ENCODE results near the gene UBE2G2. TPM values are rescaled to one million over a fixed set of nuclear protein-coding genes. Genes with fewer than 3 reads are reported as not detected.

The UBE2G2 gene
- total RNA-seq, 4 donors from 2014 or later, result 90.4 to 127 (median 95.3) TPM

DNA sequence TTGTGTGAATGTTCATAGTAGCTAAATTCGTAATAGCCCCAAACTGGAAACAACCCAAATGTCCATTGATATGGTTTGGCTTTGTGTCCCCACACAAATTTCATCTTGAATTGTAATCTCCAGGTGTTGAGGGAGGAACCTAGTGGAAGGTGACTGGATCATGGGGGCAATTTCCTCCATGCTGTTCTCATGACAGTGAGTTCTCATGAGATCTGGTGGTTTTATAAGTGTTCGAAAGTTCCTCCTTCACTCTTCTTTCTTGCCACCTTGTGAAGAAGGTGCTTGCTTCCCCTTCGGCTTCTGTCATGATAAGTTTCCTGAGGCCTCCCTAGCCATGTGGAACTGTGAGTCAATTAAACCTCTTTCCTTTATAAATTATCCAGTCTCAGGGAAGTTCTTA, 11.3 kb downstream of the UBE2G2 start:
- Histone ChIP-seq H3K27ac (no peak overlapping the region), H3K4me1 (peaks cover 20 to 21% of the 10 kb centered on the region in 2 donors), H3K27me3 (no peaks in the 10 kb centered on the region), H3K4me3 (replicated peaks in 1 of 3) (no peak overlapping the region), H3K36me3 (no peaks in the 10 kb centered on the region), H3K9me3 (no peaks in the 10 kb centered on the region)
- 94 to 97% methylated on average over 3 of the region's 3 CpGs for WGBS, 2 donors
- no peak for DNase-seq
- no peak for TF ChIP-seq POLR2A (IDR thresholded peaks at IDR 0.05)
- TF ChIP-seq CTCF (IDR thresholded peaks at IDR 0.05), result no peak
- intact Hi-C loops (cut with DNase I), result loop anchor here (5.0 kb wide), 1 partner anchor 278 kb away; no protein-coding TSS in a partner anchor

- intact Hi-C loops (cut with DNase I), result loop anchor here (5.0 kb wide), 1 partner anchor 278 kb away; no protein-coding TSS in a partner anchor
Observed at GRCh38 chr21:44789880-44790279, 11.7 kb downstream of the UBE2G2 start.

GRCh38 chr21:44785620-44786335, 15.8 kb downstream of the UBE2G2 start:
- WGBS, 2 donors, result 39 to 42% methylated on average over 13 of the region's 13 CpGs
- Histone ChIP-seq H3K36me3 (no peaks in the 10 kb centered on the region), H3K4me1 (peaks cover 19 to 20% of the 10 kb centered on the region in 2 donors), H3K9me3 (no peaks in the 10 kb centered on the region), H3K27me3 (no peaks in the 10 kb centered on the region), H3K27ac (peak overlapping the region; percentile 16 to 59 (median 50)), H3K4me3 (replicated peaks in 1 of 3) (no peak overlapping the region)
- intact Hi-C loops (cut with DNase I), result no loop called here
- TF ChIP-seq POLR2A (IDR thresholded peaks at IDR 0.05) (no peak), CTCF (IDR thresholded peaks at IDR 0.05) (no peak)
- peak; percentile 36 to 56 for DNase-seq

More at GRCh38 chr21:44789880-44790279, 11.7 kb downstream of the UBE2G2 start:
- no peak for DNase-seq
- no peak overlapping the region for H3K4me3 ChIP-seq (replicated peaks in 1 of 3)
- no peak for TF ChIP-seq CTCF (IDR thresholded peaks at IDR 0.05)
- no peak for TF ChIP-seq POLR2A (IDR thresholded peaks at IDR 0.05)
- no peaks in the 10 kb centered on the region for H3K27me3 ChIP-seq
- peaks cover 25 to 26% of the 10 kb centered on the region in 2 donors for H3K4me1 ChIP-seq
- no peaks in the 10 kb centered on the region for H3K36me3 ChIP-seq
- WGBS, 2 donors, result 100% methylated on average over 1 of the region's 1 CpG
- no peaks in the 10 kb centered on the region for H3K9me3 ChIP-seq
- H3K27ac ChIP-seq, result no peak overlapping the region

DNA sequence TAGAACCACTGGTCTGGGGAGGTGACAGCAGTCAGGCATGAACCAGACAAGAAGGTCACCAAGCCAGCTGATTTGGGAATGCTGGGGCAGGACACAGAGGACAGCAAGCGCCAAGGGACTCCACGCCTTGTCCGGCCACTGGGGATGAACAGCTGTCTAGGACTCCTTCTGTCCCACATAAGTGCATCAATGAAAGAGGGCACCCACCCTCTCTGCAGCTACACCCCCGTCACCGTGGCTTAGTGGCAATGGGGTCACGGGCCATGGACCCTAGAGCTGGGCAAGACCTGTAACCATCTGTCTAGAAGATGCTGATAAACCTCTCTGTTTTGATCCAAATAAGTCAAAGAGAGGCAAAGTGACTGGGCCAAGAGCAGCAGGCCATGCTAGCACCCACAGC, 16.8 kb downstream of the UBE2G2 start:
- H3K36me3 ChIP-seq, result no peaks in the 10 kb centered on the region
- H3K27ac ChIP-seq, result no peak overlapping the region
- TF ChIP-seq POLR2A (IDR thresholded peaks at IDR 0.05) (no peak), CTCF (IDR thresholded peaks at IDR 0.05) (no peak)
- intact Hi-C loops (cut with DNase I), result no loop called here
- H3K27me3 ChIP-seq, result no peaks in the 10 kb centered on the region
- H3K4me1 ChIP-seq, result peaks cover 19 to 20% of the 10 kb centered on the region in 2 donors
- H3K9me3 ChIP-seq, result no peaks in the 10 kb centered on the region
- no peak overlapping the region for H3K4me3 ChIP-seq (replicated peaks in 1 of 3)
- 95% methylated on average over 6 of the region's 6 CpGs; no CpG with 5 or more reads in 1 of the 2 donors for WGBS, 2 donors
- DNase-seq, result no peak

GRCh38 chr21:44783020-44783696, 18.5 kb downstream of the UBE2G2 start:
- TF ChIP-seq CTCF (IDR thresholded peaks at IDR 0.05) (no peak), POLR2A (IDR thresholded peaks at IDR 0.05) (no peak)
- WGBS, 2 donors, result 85 to 98% methylated on average over 5 of the region's 5 CpGs
- H3K27ac ChIP-seq, result no peak overlapping the region

More at GRCh38 chr21:44783020-44783696, 18.5 kb downstream of the UBE2G2 start:
- no peaks in the 10 kb centered on the region for H3K36me3 ChIP-seq
- no peaks in the 10 kb centered on the region for H3K9me3 ChIP-seq
- DNase-seq, result no peak
- H3K4me3 ChIP-seq (replicated peaks in 1 of 3), result no peak overlapping the region
- intact Hi-C loops (cut with DNase I), result no loop called here
- no peaks in the 10 kb centered on the region for H3K27me3 ChIP-seq
- peaks cover 19 to 20% of the 10 kb centered on the region in 2 donors for H3K4me1 ChIP-seq
